SK-N-SH treated with all-trans-retinoic acid at 6 μM for 48 hours (cell line): ENCODE data around the gene TMEM127.

Experiments used
- ATAC-seq: fragments of 200-7000 bp; cut with Tn5 transposase; 3 replicates; pipeline ENCODE4 v1.9.1; 2020; ENCODE audit warnings: mild to moderate bottlenecking, moderate library complexity
- ARNTL ChIP-seq: fragments of 450-650 bp; formaldehyde crosslinking; IDR thresholded peaks from 2 replicates; pipeline ENCODE4 v1.5.0; 2020; ENCODE audit warnings: low read depth, mild to moderate bottlenecking, moderate library complexity, borderline replicate concordance
- BACH2 ChIP-seq: fragments of 250-450 bp; sonication (Bioruptor Pico); IDR thresholded peaks from 2 replicates; pipeline ENCODE4 v1.9.0; 2021; ENCODE audit warnings: mild to moderate bottlenecking, borderline replicate concordance
- CREB5 ChIP-seq: fragments of 250-450 bp; sonication (Bioruptor Pico); IDR thresholded peaks from 2 replicates; pipeline ENCODE4 v1.5.1; 2020; ENCODE audit warnings: low read depth, mild to moderate bottlenecking, moderate library complexity
- CSDC2 ChIP-seq: fragments of 250-450 bp; sonication (Bioruptor Pico); IDR thresholded peaks from 2 replicates; pipeline ENCODE4 v1.5.0; 2020; ENCODE audit warnings: mild to moderate bottlenecking, moderate library complexity
- CSRNP3 ChIP-seq: fragments of 250-450 bp; sonication (Bioruptor Pico); IDR thresholded peaks from 2 replicates; pipeline ENCODE4 v1.5.1; 2021; ENCODE audit warnings: mild to moderate bottlenecking, moderate library complexity
- ESRRG ChIP-seq: fragments of 250-450 bp; sonication (Bioruptor Pico); IDR thresholded peaks from 2 replicates; pipeline ENCODE4 v1.6.1; 2021; ENCODE audit warnings: mild to moderate bottlenecking
- GLIS3 ChIP-seq: fragments of 250-450 bp; sonication (Bioruptor Pico); IDR thresholded peaks from 2 replicates; pipeline ENCODE4 v1.5.0; 2020; ENCODE audit warnings: mild to moderate bottlenecking, moderate library complexity
- OSR1 ChIP-seq: fragments of 250-450 bp; sonication (Bioruptor Pico); IDR thresholded peaks from 2 replicates; pipeline ENCODE4 v1.8.0; 2022; ENCODE audit warnings: moderate library complexity, mild to moderate bottlenecking, inconsistent platforms
- PATZ1 ChIP-seq: fragments of 250-450 bp; sonication (Bioruptor Pico); IDR thresholded peaks from 2 replicates; pipeline ENCODE4 v1.8.0; 2020; ENCODE audit warnings: mild to moderate bottlenecking, moderate library complexity, borderline replicate concordance
- PPARA ChIP-seq: fragments of 250-450 bp; sonication (Bioruptor Pico); IDR thresholded peaks from 2 replicates; pipeline ENCODE4 v1.5.0; 2020; ENCODE audit warnings: mild to moderate bottlenecking, borderline replicate concordance
- RARB ChIP-seq: fragments of 250-450 bp; sonication (Bioruptor Pico); IDR thresholded peaks from 2 replicates; pipeline ENCODE4 v1.8.0; 2021; ENCODE audit warnings: mild to moderate bottlenecking, moderate library complexity
- SNAI2 ChIP-seq: fragments of 250-450 bp; sonication (Bioruptor Pico); IDR thresholded peaks from 2 replicates; pipeline ENCODE4 v1.5.0; 2020; ENCODE audit warnings: mild to moderate bottlenecking, moderate library complexity
- TCF4 ChIP-seq: fragments of 250-450 bp; sonication (Bioruptor Pico); IDR thresholded peaks from 2 replicates; pipeline ENCODE4 v1.8.0; 2021; ENCODE audit warnings: mild to moderate bottlenecking, moderate library complexity, borderline replicate concordance
- TOX ChIP-seq: fragments of 250-450 bp; sonication (Bioruptor Pico); IDR thresholded peaks from 2 replicates; pipeline ENCODE4 v1.8.0; 2021; ENCODE audit warnings: mild to moderate bottlenecking, moderate library complexity, borderline replicate concordance
- TSHZ2 ChIP-seq: fragments of 250-450 bp; sonication (Bioruptor Pico); IDR thresholded peaks from 2 replicates; pipeline ENCODE4 v1.5.0; 2020; ENCODE audit warnings: mild to moderate bottlenecking, moderate library complexity
- ZC3H10 ChIP-seq: fragments of 250-450 bp; sonication (Bioruptor Pico); IDR thresholded peaks from 2 replicates; pipeline ENCODE4 v1.5.1; 2021; ENCODE audit warnings: mild to moderate bottlenecking, moderate library complexity
- ZFP3 ChIP-seq: fragments of 250-450 bp; sonication (Bioruptor Pico); IDR thresholded peaks from 2 replicates; pipeline ENCODE4 v1.5.0; 2020; ENCODE audit warnings: mild to moderate bottlenecking, moderate library complexity
- ZFP30 ChIP-seq: fragments of 450-650 bp; formaldehyde crosslinking; IDR thresholded peaks from 2 replicates; pipeline ENCODE4 v1.5.0; 2022; ENCODE audit warnings: mild to moderate bottlenecking, moderate library complexity
- ZNF565 ChIP-seq: fragments of 450-650 bp; formaldehyde crosslinking; conservative IDR thresholded peaks from 2 replicates; pipeline ENCODE4 v1.5.0; 2020; ENCODE audit warnings: low read depth, mild to moderate bottlenecking, moderate library complexity
- ZNF8 ChIP-seq: fragments of 450-650 bp; formaldehyde crosslinking; IDR thresholded peaks from 2 replicates; pipeline ENCODE4 v1.5.0; 2020; ENCODE audit warnings: mild to moderate bottlenecking, moderate library complexity

The TMEM127 gene

GRCh38 chr2:96273763-96274162 is 8.0 kb upstream of the TMEM127 start (continued):
- TF ChIP-seq PPARA (CRISPR knock-in tag) (no peak), CSDC2 (no peak)

GRCh38 chr2:96271995-96272394 is 6.2 kb upstream of the TMEM127 start:
- TF ChIP-seq RARB: no peak
- TF ChIP-seq CSRNP3 (CRISPR knock-in tag): no peak
- TF ChIP-seq PPARA (CRISPR knock-in tag): no peak
- no peak for TF ChIP-seq TSHZ2
- no peak for TF ChIP-seq PATZ1 (CRISPR knock-in tag)
- no peak for TF ChIP-seq ZFP30 (CRISPR knock-in tag)
- no peak for TF ChIP-seq SNAI2 (CRISPR knock-in tag)
- no peak for TF ChIP-seq ZC3H10 (CRISPR knock-in tag)
- no peak for TF ChIP-seq CREB5 (CRISPR knock-in tag)
- TF ChIP-seq ZNF8: no peak
- no peak for TF ChIP-seq ARNTL (CRISPR knock-in tag)
- TF ChIP-seq OSR1 (CRISPR knock-in tag): no peak
- no peak for TF ChIP-seq ZFP3 (CRISPR knock-in tag)
- no peak for TF ChIP-seq CSDC2
- TF ChIP-seq TCF4 (CRISPR knock-in tag): no peak
- TF ChIP-seq BACH2 (CRISPR knock-in tag): no peak
- no peak for TF ChIP-seq ESRRG (CRISPR knock-in tag)
- TF ChIP-seq TOX: no peak
- ATAC-seq: no peak

- TF ChIP-seq SNAI2 (CRISPR knock-in tag) (no peak), PPARA (CRISPR knock-in tag) (no peak), TSHZ2 (no peak), OSR1 (CRISPR knock-in tag) (no peak), GLIS3 (CRISPR knock-in tag) (no peak), ZNF565 (CRISPR knock-in tag) (no peak)
- TF ChIP-seq, all 23 proteins: peak for 0
- ATAC-seq: peak; percentile 30
These were observed 1.6 kb upstream of the TMEM127 start for GRCh38 chr2:96267159-96267971.
